Measurements from ENCODE around the gene SLC26A11.

GRCh38 chr17:80262291-80262690 is 42.1 kb downstream of the SLC26A11 start:
- peak in 1 of 2 donors; percentile 5 for TF ChIP-seq POLR2A (IDR thresholded peaks at IDR 0.05)
- TF ChIP-seq, protein P1, sequence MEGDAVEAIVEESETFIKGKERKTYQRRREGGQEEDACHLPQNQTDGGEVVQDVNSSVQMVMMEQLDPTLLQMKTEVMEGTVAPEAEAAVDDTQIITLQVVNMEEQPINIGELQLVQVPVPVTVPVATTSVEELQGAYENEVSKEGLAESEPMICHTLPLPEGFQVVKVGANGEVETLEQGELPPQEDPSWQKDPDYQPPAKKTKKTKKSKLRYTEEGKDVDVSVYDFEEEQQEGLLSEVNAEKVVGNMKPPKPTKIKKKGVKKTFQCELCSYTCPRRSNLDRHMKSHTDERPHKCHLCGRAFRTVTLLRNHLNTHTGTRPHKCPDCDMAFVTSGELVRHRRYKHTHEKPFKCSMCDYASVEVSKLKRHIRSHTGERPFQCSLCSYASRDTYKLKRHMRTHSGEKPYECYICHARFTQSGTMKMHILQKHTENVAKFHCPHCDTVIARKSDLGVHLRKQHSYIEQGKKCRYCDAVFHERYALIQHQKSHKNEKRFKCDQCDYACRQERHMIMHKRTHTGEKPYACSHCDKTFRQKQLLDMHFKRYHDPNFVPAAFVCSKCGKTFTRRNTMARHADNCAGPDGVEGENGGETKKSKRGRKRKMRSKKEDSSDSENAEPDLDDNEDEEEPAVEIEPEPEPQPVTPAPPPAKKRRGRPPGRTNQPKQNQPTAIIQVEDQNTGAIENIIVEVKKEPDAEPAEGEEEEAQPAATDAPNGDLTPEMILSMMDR (IDR thresholded peaks at IDR 0.05) = no peak
